HG03025 (cell line): ENCODE data around the gene DRAP1.

Experiments
- ATAC-seq: cut with Tn5 transposase; IDR thresholded peaks from one replicate; pipeline ENCODE4 v1.9.1; 2021; ENCODE audit warnings: mild to moderate bottlenecking, moderate library complexity; ENCODE audit not compliant: unreplicated experiment, low FRiP score

Gene DRAP1

GRCh38 chr11:65954771-65955170 lies 35.5 kb downstream of the DRAP1 start:
- ATAC-seq, result no peak

GRCh38 chr11:65958291-65958690 lies 39.1 kb downstream of the DRAP1 start:
- ATAC-seq, result no peak

- ATAC-seq, result no peak
Observed at GRCh38 chr11:65958774-65959420, 39.7 kb downstream of the DRAP1 start.

GRCh38 chr11:65960824-65961266 lies 41.6 kb downstream of the DRAP1 start:
- no peak for ATAC-seq

- ATAC-seq, result peak; percentile 85
Observed at GRCh38 chr11:65961267-65962140, 42.3 kb downstream of the DRAP1 start, which contains the start of gene SART1. Gene SART1, plus strand, starts transcription at chr11:65961734. Its CDS starts 47 bp downstream, at chr11:65961781.

GRCh38 chr11:65962141-65962564 lies 42.9 kb downstream of the DRAP1 start:
- no peak for ATAC-seq

- no peak for ATAC-seq
Observed at GRCh38 chr11:65964906-65965305, 45.7 kb downstream of the DRAP1 start.

GRCh38 chr11:65965986-65966762 lies 46.9 kb downstream of the DRAP1 start:
- ATAC-seq, result no peak

GRCh38 chr11:65967329-65967934 lies 48.2 kb downstream of the DRAP1 start:
- no peak for ATAC-seq

GRCh38 chr11:65968600-65969482 lies 49.6 kb downstream of the DRAP1 start:
- no peak for ATAC-seq
